GM19463 (cell line): Measurements from ENCODE around the gene PRPF39.
"Not testable (repeated sequence)": the region's sequence is repeated elsewhere in the genome, so short reads cannot be mapped to it uniquely, and the experiment has no call there.

ENCODE experiments used
- ATAC-seq: cut with Tn5 transposase; IDR thresholded peaks from one replicate; pipeline ENCODE4 v1.9.1; 2021; ENCODE audit warnings: mild to moderate bottlenecking, moderate library complexity; ENCODE audit not compliant: unreplicated experiment

The PRPF39 gene

GRCh38 chr14:45135659-45136395, 51.9 kb downstream of the PRPF39 start, which contains the start of gene FANCM:
FANCM (plus strand) TSS chr14:45135930; CDS start chr14:45136032, 102 bp downstream.
- peak; percentile 29 for ATAC-seq

GRCh38 chr14:45136399-45136798, 52.5 kb downstream of the PRPF39 start:
- no peak for ATAC-seq

DNA sequence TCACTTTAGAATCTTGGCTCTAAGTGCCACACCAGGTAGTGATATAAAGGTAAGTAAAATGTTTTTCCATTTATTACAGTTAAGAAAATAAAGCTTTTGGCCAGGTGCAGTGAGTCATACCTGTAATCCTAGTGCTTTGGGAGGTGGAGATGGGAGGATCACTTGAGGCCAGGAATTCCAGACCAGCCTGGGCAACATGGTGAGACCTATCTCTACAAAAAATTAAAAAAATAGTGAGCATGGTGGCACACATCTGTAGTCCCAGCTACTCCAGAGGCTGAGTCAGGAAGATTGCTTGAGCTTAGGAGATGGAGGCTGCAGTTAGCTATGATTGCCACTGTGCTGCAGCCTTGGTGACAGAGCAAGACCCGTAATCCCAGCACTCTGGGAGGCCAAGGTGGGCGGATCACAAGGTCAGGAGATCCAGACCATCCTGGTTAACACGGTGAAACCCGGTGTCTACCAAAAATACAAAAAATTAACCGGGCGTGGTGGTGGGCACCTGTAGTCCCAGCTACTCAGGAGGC, 56.8 kb downstream of the PRPF39 start:
- no peak for ATAC-seq

DNA sequence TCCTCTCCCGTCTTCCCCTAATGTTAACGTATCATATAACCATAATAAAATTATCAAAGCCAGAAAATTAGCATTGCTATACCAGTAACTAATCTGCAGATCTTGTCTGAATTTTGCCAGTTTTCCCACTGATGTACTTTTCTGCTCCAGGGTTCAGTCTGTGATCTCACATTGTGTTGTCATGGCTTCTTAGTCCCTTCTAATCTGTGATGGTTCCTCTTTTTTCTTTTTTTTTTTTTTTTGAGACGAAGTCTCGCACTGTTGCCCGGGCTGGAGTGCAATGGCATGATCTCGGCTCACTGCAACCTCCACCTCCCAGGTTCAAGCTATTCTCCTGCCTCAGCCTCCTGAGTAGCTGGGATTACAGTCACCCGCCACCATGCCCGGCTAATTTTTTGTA, 58.2 kb downstream of the PRPF39 start:
- ATAC-seq: not testable (repeated sequence)

- peak; percentile 55 for ATAC-seq
Observed at GRCh38 chr14:45144658-45145057, 60.7 kb downstream of the PRPF39 start.

- peak; percentile 63 for ATAC-seq
Observed at GRCh38 chr14:45145214-45145613, 61.3 kb downstream of the PRPF39 start.

- no peak for ATAC-seq
Observed at GRCh38 chr14:45149602-45150001, 65.7 kb downstream of the PRPF39 start.

GRCh38 chr14:45150386-45150890, 66.5 kb downstream of the PRPF39 start:
- ATAC-seq: no peak

GRCh38 chr14:45156067-45156466, 72.2 kb downstream of the PRPF39 start:
- peak; percentile 66 for ATAC-seq
